GM06990 (cell line): ENCODE measurements around the gene DDR2.

Experiments
- DNase-seq: peaks from one replicate; pipeline ENCODE4 v3.0.0-alpha.2; 2011; ENCODE audit not compliant: insufficient read length; ENCODE audit errors: extremely low read depth
- H3K27me3 ChIP-seq: replicated peaks from 2 replicates; pipeline ENCODE4 v1.6.0; 2011; ENCODE audit warnings: low read length; ENCODE audit not compliant: control insufficient read depth, insufficient read depth
- H3K36me3 ChIP-seq: 2 replicates; pipeline ENCODE4 v1.5.1; 2011; ENCODE audit warnings: low read length; ENCODE audit not compliant: control insufficient read depth, insufficient read depth
- H3K4me3 ChIP-seq: replicated peaks from 2 replicates; pipeline ENCODE4 v1.5.1; 2011; ENCODE audit warnings: low read depth, mild to moderate bottlenecking, control low read depth, low read length
- CTCF ChIP-seq: IDR thresholded peaks from 2 replicates; pipeline ENCODE4 v1.5.1; 2011; ENCODE audit warnings: low read length, control low read depth, mild to moderate bottlenecking, inconsistent platforms; ENCODE audit not compliant: insufficient read depth, poor library complexity, severe bottlenecking

DDR2 gene

GRCh38 chr1:162690672-162691434 is 58.6 kb downstream of the DDR2 start:
- H3K36me3 ChIP-seq: no peaks in the 10 kb centered on the region
- no peak for TF ChIP-seq CTCF
- no peak overlapping the region for H3K4me3 ChIP-seq
- DNase-seq: no peak
- H3K27me3 ChIP-seq: no peaks in the 10 kb centered on the region

- Histone ChIP-seq H3K27me3 (no peaks in the 10 kb centered on the region), H3K36me3 (no peaks in the 10 kb centered on the region), H3K4me3 (no peak overlapping the region)
- no peak for TF ChIP-seq CTCF
- DNase-seq: no peak
Measured at GRCh38 chr1:162691999-162692575, 59.8 kb downstream of the DDR2 start.

- no peak for DNase-seq
- TF ChIP-seq CTCF: no peak
- Histone ChIP-seq H3K27me3 (no peaks in the 10 kb centered on the region), H3K4me3 (no peak overlapping the region), H3K36me3 (no peaks in the 10 kb centered on the region)
Measured at GRCh38 chr1:162694911-162695310, 62.6 kb downstream of the DDR2 start.

GRCh38 chr1:162695687-162696086 is 63.4 kb downstream of the DDR2 start:
- H3K27me3 ChIP-seq: no peaks in the 10 kb centered on the region
- no peak overlapping the region for H3K4me3 ChIP-seq
- no peaks in the 10 kb centered on the region for H3K36me3 ChIP-seq
- DNase-seq: no peak
- no peak for TF ChIP-seq CTCF

- H3K36me3 ChIP-seq: no peaks in the 10 kb centered on the region
- no peak for TF ChIP-seq CTCF
- H3K27me3 ChIP-seq: no peaks in the 10 kb centered on the region
- H3K4me3 ChIP-seq: no peak overlapping the region
- DNase-seq: no peak
Measured at GRCh38 chr1:162696286-162696862, 64.1 kb downstream of the DDR2 start.
